ENCODE measurements around the gene CYP2W1.

GRCh38 chr7:936386-937054 is 46.5 kb upstream of the CYP2W1 start:
- TF ChIP-seq CTCF (IDR thresholded peaks at IDR 0.05), result no peak
- no peak for TF ChIP-seq POLR2A (IDR thresholded peaks at IDR 0.05)
